Transverse colon (tissue), 4 donors: ENCODE results near the gene BLTP3A.

Experiments used
- POLR2A ChIP-seq: fragments of 450-650 bp; IDR thresholded peaks from one replicate; pipeline ENCODE4 v1.6.1; 2016; ENCODE audit warnings: antibody characterized with exemption, mild to moderate bottlenecking, moderate library complexity
- POLR2AphosphoS5 ChIP-seq, 3 donors: sonication (generic); formaldehyde crosslinking; IDR thresholded peaks; one replicate each; pipeline ENCODE4 v1.6.1; 2016; ENCODE audit warnings: antibody characterized with exemption in 3 of 3
- TF ChIP-seq, protein P1 (sequence below), 5 experiments: fragments of 200-600 bp in 3 of 5; fragments of 450-650 bp in 2 of 5; sonication (generic) in 3 of 5; IDR thresholded peaks; 1 replicate in 2 of 5; 2 replicates in 3 of 5; pipeline ENCODE4 v1.5.1; 2016 to 2017; ENCODE audit warnings: antibody characterized with exemption in 5 of 5, inconsistent platforms in 3 of 5, mild to moderate bottlenecking in 2 of 5, moderate library complexity in 1 of 5

DNA sequence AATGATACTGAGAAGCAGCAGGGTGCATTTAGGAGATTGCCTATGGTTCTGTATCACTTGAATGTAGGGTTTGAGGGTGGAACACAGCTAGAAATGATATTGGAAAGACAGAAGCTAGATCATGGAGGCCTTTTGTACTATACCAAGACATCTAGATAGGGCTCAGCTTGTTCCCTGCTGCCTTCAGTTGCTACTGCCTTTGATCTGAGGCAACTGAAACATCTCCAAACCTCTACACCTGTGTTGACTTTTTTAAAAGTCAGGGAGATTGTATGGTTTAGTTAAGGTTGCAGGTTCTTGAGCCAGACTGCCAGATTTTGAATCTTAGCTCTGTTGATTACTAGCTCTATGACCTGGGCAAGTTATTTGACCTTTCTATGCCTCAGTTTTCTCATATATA lies 12.7 kb downstream of the BLTP3A start:
- TF ChIP-seq, protein P1, sequence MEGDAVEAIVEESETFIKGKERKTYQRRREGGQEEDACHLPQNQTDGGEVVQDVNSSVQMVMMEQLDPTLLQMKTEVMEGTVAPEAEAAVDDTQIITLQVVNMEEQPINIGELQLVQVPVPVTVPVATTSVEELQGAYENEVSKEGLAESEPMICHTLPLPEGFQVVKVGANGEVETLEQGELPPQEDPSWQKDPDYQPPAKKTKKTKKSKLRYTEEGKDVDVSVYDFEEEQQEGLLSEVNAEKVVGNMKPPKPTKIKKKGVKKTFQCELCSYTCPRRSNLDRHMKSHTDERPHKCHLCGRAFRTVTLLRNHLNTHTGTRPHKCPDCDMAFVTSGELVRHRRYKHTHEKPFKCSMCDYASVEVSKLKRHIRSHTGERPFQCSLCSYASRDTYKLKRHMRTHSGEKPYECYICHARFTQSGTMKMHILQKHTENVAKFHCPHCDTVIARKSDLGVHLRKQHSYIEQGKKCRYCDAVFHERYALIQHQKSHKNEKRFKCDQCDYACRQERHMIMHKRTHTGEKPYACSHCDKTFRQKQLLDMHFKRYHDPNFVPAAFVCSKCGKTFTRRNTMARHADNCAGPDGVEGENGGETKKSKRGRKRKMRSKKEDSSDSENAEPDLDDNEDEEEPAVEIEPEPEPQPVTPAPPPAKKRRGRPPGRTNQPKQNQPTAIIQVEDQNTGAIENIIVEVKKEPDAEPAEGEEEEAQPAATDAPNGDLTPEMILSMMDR (IDR thresholded peaks at IDR 0.05): no peak
- TF ChIP-seq POLR2A (no peak), POLR2AphosphoS5 (IDR thresholded peaks at IDR 0.05) (no peak)
